Neural crest cell (in vitro differentiated cells): Measurements from ENCODE around the gene DSCAM. TPM values are rescaled to one million over a fixed set of nuclear protein-coding genes. Genes with fewer than 3 reads are reported as not detected.

Experiments used
- DNase-seq: peaks from one replicate; pipeline ENCODE4 v3.0.0; 2021; ENCODE audit warnings: low read depth, mixed read lengths, low spot score
- H3K27ac Mint-ChIP-seq: one replicate; pipeline ENCODE4 v1.8.0; 2021; ENCODE audit warnings: mild to moderate bottlenecking, mixed read lengths; ENCODE audit not compliant: unreplicated experiment
- H3K27me3 Mint-ChIP-seq: 2 replicates; pipeline ENCODE4 v1.8.0; 2021; ENCODE audit warnings: low read depth, mild to moderate bottlenecking, mixed read lengths
- H3K36me3 Mint-ChIP-seq: 2 replicates; pipeline ENCODE4 v1.8.0; 2021; ENCODE audit warnings: low read depth, mild to moderate bottlenecking, mixed read lengths
- H3K4me1 Mint-ChIP-seq: 2 replicates; pipeline ENCODE4 v1.8.0; 2021; ENCODE audit warnings: mixed read lengths
- H3K4me3 Mint-ChIP-seq: one replicate; pipeline ENCODE4 v1.8.0; 2021; ENCODE audit warnings: mild to moderate bottlenecking, mixed read lengths
- H3K9me3 Mint-ChIP-seq: 2 replicates; pipeline ENCODE4 v1.8.0; 2021; ENCODE audit warnings: mixed read lengths
- CTCF ChIP-seq: fragments of 200-600 bp; sonication (generic); conservative IDR thresholded peaks from 2 replicates; pipeline ENCODE4 v1.5.0; 2021; ENCODE audit warnings: antibody characterized with exemption, mild to moderate bottlenecking
- total RNA-seq: library from RNA; stranded (reverse); gene quantifications from 2 replicates; pipeline ENCODE4 v1.2.1, GENCODE V29; 2021

Gene DSCAM
- total RNA-seq, 1 donor from 2014 or later: 0.19 TPM

DNA sequence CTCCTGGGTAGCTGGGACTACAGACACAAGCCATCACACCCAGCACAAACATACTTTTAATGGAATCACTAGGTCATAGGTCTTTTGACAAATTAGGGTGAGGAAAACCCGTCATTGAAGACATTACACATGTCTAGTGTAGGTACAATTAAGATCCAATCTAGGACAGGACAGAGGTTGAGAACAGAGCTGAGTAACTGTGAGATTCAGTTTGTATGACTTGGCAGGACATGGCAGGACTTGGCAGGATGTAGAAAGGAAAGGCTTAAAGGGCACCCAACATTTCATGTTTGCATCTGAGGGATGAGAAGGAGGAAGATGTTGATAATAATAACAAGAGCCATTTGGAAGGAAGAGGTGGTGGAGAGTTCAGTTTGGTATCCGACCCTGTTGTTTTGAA is 496.0 kb downstream of the DSCAM start:
- no peaks in the 10 kb centered on the region for H3K27me3 Mint-ChIP-seq
- peaks cover 3% of the 10 kb centered on the region for H3K9me3 Mint-ChIP-seq
- DNase-seq: no peak
- no peaks in the 10 kb centered on the region for H3K4me1 Mint-ChIP-seq
- H3K4me3 Mint-ChIP-seq: no peak overlapping the region
- H3K27ac Mint-ChIP-seq: no peak overlapping the region
- no peak for TF ChIP-seq CTCF
- no peaks in the 10 kb centered on the region for H3K36me3 Mint-ChIP-seq

GRCh38 chr21:40349591-40349990 is 497.4 kb downstream of the DSCAM start:
- H3K36me3 Mint-ChIP-seq: no peaks in the 10 kb centered on the region
- peaks cover 3% of the 10 kb centered on the region for H3K9me3 Mint-ChIP-seq
- no peaks in the 10 kb centered on the region for H3K27me3 Mint-ChIP-seq
- TF ChIP-seq CTCF: no peak
- no peak for DNase-seq
- no peak overlapping the region for H3K4me3 Mint-ChIP-seq
- peaks cover 4% of the 10 kb centered on the region for H3K4me1 Mint-ChIP-seq
- H3K27ac Mint-ChIP-seq: no peak overlapping the region

DNA sequence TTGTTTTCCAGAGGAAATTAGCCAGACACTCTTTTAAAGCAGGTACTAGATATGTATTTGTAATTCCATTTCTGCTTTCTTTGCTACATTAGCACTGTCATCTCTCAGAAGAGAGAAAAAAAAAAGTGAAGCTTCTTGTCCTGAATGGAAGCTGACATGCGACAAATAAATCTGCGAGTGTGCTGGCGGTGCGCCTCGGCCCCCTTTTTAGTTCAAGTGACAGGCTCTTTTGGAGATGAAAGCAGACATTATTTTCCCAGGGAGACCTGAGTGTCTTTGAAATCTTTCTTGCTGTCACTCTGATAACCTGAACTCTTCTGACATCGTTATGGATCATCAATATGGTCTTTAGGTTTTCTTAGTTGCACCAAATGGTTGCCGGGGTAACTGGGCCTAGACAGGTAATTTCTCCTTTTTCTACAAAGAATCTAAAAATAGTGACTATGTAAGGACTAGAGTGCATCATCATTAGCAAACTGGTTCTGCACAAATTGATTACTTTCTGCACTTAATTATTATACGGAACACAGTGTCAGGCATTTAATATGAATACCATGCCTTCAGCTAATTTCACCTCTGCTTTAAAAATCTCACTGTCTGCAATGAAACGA is 501.1 kb downstream of the DSCAM start:
- Mint-ChIP-seq H3K4me3 (no peak overlapping the region), H3K36me3 (no peaks in the 10 kb centered on the region), H3K27me3 (no peaks in the 10 kb centered on the region), H3K9me3 (peaks cover 3% of the 10 kb centered on the region), H3K4me1 (peaks cover 4% of the 10 kb centered on the region), H3K27ac (no peak overlapping the region)
- DNase-seq: no peak
- no peak for TF ChIP-seq CTCF

- H3K4me3 Mint-ChIP-seq: no peak overlapping the region
- H3K36me3 Mint-ChIP-seq: no peaks in the 10 kb centered on the region
- no peaks in the 10 kb centered on the region for H3K9me3 Mint-ChIP-seq
- no peak overlapping the region for H3K27ac Mint-ChIP-seq
- peaks cover 5% of the 10 kb centered on the region for H3K27me3 Mint-ChIP-seq
- peaks cover 5% of the 10 kb centered on the region for H3K4me1 Mint-ChIP-seq
- DNase-seq: no peak
- no peak for TF ChIP-seq CTCF
These were observed 506.6 kb downstream of the DSCAM start for GRCh38 chr21:40340357-40340756.

- no peak overlapping the region for H3K27ac Mint-ChIP-seq
- no peak for TF ChIP-seq CTCF
- no peak for DNase-seq
- H3K27me3 Mint-ChIP-seq: peaks cover 8% of the 10 kb centered on the region
- no peaks in the 10 kb centered on the region for H3K36me3 Mint-ChIP-seq
- H3K4me3 Mint-ChIP-seq: no peak overlapping the region
- H3K9me3 Mint-ChIP-seq: no peaks in the 10 kb centered on the region
- peaks cover 5% of the 10 kb centered on the region for H3K4me1 Mint-ChIP-seq
These were observed 507.9 kb downstream of the DSCAM start for GRCh38 chr21:40339050-40339449.
